Activated CD4-positive, alpha-beta T cell treated with anti-CD3 and anti-CD28 coated beads, Interleukin-10, Interleukin-2, amounts not matched to agents 100 ng/mL and 50 ng/mL, durations not matched to agents 16 hours and 8 hours (primary cell): ENCODE measurements around the gene ABCG4.

Source experiments
- DNase-seq: peaks from one replicate; pipeline ENCODE4 v3.0.0-alpha.2; 2020

The ABCG4 gene

GRCh38 chr11:119209186-119209585 lies 60.3 kb downstream of the ABCG4 start:
- no peak for DNase-seq

DNA sequence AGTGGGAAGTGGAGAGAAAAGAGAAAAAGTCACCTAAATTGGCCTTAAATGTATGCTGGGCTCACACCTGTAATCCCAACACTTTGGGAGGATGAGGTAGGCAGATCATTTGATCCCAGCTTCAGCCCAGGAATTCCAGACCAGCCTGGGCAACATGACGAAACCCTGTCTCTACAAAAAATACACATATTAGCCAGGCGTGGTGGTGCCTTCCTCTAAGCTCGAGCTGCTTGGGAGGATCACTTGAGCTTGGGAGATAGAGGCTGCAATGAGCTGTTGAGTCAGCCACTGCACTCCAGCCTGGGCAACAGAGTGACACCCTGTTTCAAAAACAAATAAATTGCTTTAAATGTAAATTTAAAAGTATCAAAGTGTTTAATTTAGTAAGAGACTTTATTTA lies 61.2 kb downstream of the ABCG4 start:
- no peak for DNase-seq
